ENCODE data around the gene ST3GAL6.

Gene ST3GAL6

GRCh38 chr3:98807561-98807960 lies 44.4 kb downstream of the ST3GAL6 start:
- no peak for FAIRE-seq
- no peak for TF ChIP-seq CTCF (IDR thresholded peaks at IDR 0.05; ENCODE audit: insufficient read depth, missing control alignments)

GRCh38 chr3:98808071-98808470 lies 44.9 kb downstream of the ST3GAL6 start:
- TF ChIP-seq CTCF (IDR thresholded peaks at IDR 0.05; ENCODE audit: insufficient read depth, missing control alignments) = no peak
- DNase-seq (ENCODE audit: insufficient read length, low spot score) (no peak), FAIRE-seq (no peak)

More at GRCh38 chr3:98807561-98807960, 44.4 kb downstream of the ST3GAL6 start:
- DNase-seq (ENCODE audit: insufficient read length, low spot score) = no peak

GRCh38 chr3:98809557-98809956 lies 46.4 kb downstream of the ST3GAL6 start:
- DNase-seq (ENCODE audit: insufficient read length, low spot score) (no peak), FAIRE-seq (no peak)
- TF ChIP-seq CTCF (IDR thresholded peaks at IDR 0.05; ENCODE audit: insufficient read depth, missing control alignments) = no peak

- DNase-seq (ENCODE audit: insufficient read length, low spot score) = no peak
- no peak for FAIRE-seq
- no peak for TF ChIP-seq CTCF (IDR thresholded peaks at IDR 0.05; ENCODE audit: insufficient read depth, missing control alignments)
Observed at GRCh38 chr3:98811048-98811447, 47.9 kb downstream of the ST3GAL6 start.

- DNase-seq (ENCODE audit: insufficient read length, low spot score) = no peak
- peak; percentile 71 for TF ChIP-seq CTCF (IDR thresholded peaks at IDR 0.05; ENCODE audit: insufficient read depth, missing control alignments)
- no peak for FAIRE-seq
Observed at GRCh38 chr3:98812851-98813374, 49.8 kb downstream of the ST3GAL6 start.

GRCh38 chr3:98814817-98815420 lies 51.8 kb downstream of the ST3GAL6 start:
- FAIRE-seq (no peak), DNase-seq (ENCODE audit: insufficient read length, low spot score) (no peak)
- no peak for TF ChIP-seq CTCF (IDR thresholded peaks at IDR 0.05; ENCODE audit: insufficient read depth, missing control alignments)

GRCh38 chr3:98817547-98818041 lies 54.5 kb downstream of the ST3GAL6 start:
- TF ChIP-seq CTCF (IDR thresholded peaks at IDR 0.05; ENCODE audit: insufficient read depth, missing control alignments) = peak; percentile 51
- FAIRE-seq (no peak), DNase-seq (ENCODE audit: insufficient read length, low spot score) (no peak)
